Neural cell (in vitro differentiated cells): ENCODE measurements around the gene FKRP. TPM values are rescaled to one million over a fixed set of nuclear protein-coding genes. Genes with fewer than 3 reads are reported as not detected.

Experiments
- H2AFZ ChIP-seq: fragments of 200-600, 300-800 bp; sonication (generic), shearing (Covaris generic); 2 replicates; pipeline ENCODE4 v1.6.0; 2014; ENCODE audit warnings: low read depth, mild to moderate bottlenecking, antibody characterized with exemption, low read length, moderate library complexity
- H3F3A ChIP-seq: fragments of 200-600 bp; shearing (Covaris generic); 2 replicates; pipeline ENCODE4 v1.6.1; 2016; ENCODE audit warnings: mild to moderate bottlenecking, moderate library complexity, mixed read lengths, antibody characterized with exemption, low read length; ENCODE audit not compliant: insufficient read depth, poor library complexity, severe bottlenecking
- H3K27ac ChIP-seq: fragments of 200-600, 300-800 bp; sonication (generic), shearing (Covaris generic); 2 replicates; pipeline ENCODE4 v1.5.1; 2014; ENCODE audit warnings: mild to moderate bottlenecking, low read length, moderate library complexity
- H3K27me3 ChIP-seq: fragments of 300-800, 200-600 bp; sonication (generic), shearing (Covaris generic); 2 replicates; pipeline ENCODE4 v1.6.0; 2014; ENCODE audit warnings: mild to moderate bottlenecking, low read depth, low read length, moderate library complexity; ENCODE audit not compliant: insufficient read depth
- H3K36me3 ChIP-seq: fragments of 300-800, 200-600 bp; sonication (generic), shearing (Covaris generic); 2 replicates; pipeline ENCODE4 v1.5.1; 2014; ENCODE audit warnings: mild to moderate bottlenecking, antibody characterized with exemption, low read length, moderate library complexity; ENCODE audit not compliant: insufficient read depth
- H3K4me2 ChIP-seq: fragments of 300-800, 200-600 bp; sonication (generic), shearing (Covaris generic); 2 replicates; pipeline ENCODE4 v1.6.0; 2014; ENCODE audit warnings: mild to moderate bottlenecking, low read length
- H3K4me3 ChIP-seq: fragments of 300-800, 200-600 bp; sonication (generic), shearing (Covaris generic); 2 replicates; pipeline ENCODE4 v1.5.1; 2014; ENCODE audit warnings: mild to moderate bottlenecking, low read length, moderate library complexity
- H3K79me2 ChIP-seq: fragments of 200-600 bp; shearing (Covaris generic); replicated peaks from 2 replicates; pipeline ENCODE4 v1.6.0; 2014; ENCODE audit warnings: mild to moderate bottlenecking, low read length, moderate library complexity; ENCODE audit not compliant: insufficient read depth
- H3K9ac ChIP-seq: fragments of 300-800, 200-600 bp; sonication (generic), shearing (Covaris generic); 2 replicates; pipeline ENCODE4 v1.6.1; 2016; ENCODE audit warnings: mild to moderate bottlenecking, low read length, mixed read lengths
- H3K9me2 ChIP-seq: fragments of 200-600 bp; shearing (Covaris generic); 2 replicates; pipeline ENCODE4 v1.6.1; 2016; ENCODE audit warnings: mild to moderate bottlenecking, low read length, mixed read lengths; ENCODE audit not compliant: insufficient read depth
- H3K9me3 ChIP-seq: fragments of 200-600, 300-800 bp; sonication (generic), shearing (Covaris generic); 2 replicates; pipeline ENCODE4 v1.6.1; 2016; ENCODE audit warnings: mild to moderate bottlenecking, mixed run types, low read length, moderate library complexity, mixed read lengths
- H4K20me1 ChIP-seq: fragments of 200-600 bp; shearing (Covaris generic); 2 replicates; pipeline ENCODE4 v1.6.1; 2016; ENCODE audit warnings: mild to moderate bottlenecking, mixed run types; ENCODE audit not compliant: insufficient read depth
- CTCF ChIP-seq: fragments of 450-650 bp; IDR thresholded peaks from 2 replicates; pipeline ENCODE4 v1.5.1; 2014; ENCODE audit warnings: antibody characterized with exemption, mild to moderate bottlenecking, moderate library complexity; ENCODE audit not compliant: poor library complexity, severe bottlenecking
- EP300 ChIP-seq: fragments of 450-650 bp; conservative IDR thresholded peaks from 2 replicates; pipeline ENCODE4 v1.6.1; 2014; ENCODE audit warnings: antibody characterized with exemption, mild to moderate bottlenecking, moderate library complexity; ENCODE audit not compliant: poor library complexity, severe bottlenecking
- EZH2 ChIP-seq: fragments of 200-600, 300-800 bp; shearing (Covaris generic), sonication (generic); IDR thresholded peaks from 2 replicates; pipeline ENCODE4 v1.6.1; 2014; ENCODE audit warnings: antibody characterized with exemption, low read length, borderline replicate concordance, mild to moderate bottlenecking; ENCODE audit not compliant: insufficient read depth, poor library complexity, severe bottlenecking
- MXI1 ChIP-seq: fragments of 450-650 bp; conservative IDR thresholded peaks from 2 replicates; pipeline ENCODE4 v1.6.1; 2014; ENCODE audit warnings: antibody characterized with exemption, mild to moderate bottlenecking; ENCODE audit not compliant: poor library complexity, severe bottlenecking
- POLR2AphosphoS5 ChIP-seq: IDR thresholded peaks from 2 replicates; pipeline ENCODE4 v1.6.1; 2012
- RAD21 ChIP-seq: fragments of 450-650 bp; conservative IDR thresholded peaks from 2 replicates; pipeline ENCODE4 v1.6.1; 2014; ENCODE audit warnings: antibody characterized with exemption, mild to moderate bottlenecking, moderate library complexity
- REST ChIP-seq: IDR thresholded peaks from 2 replicates; pipeline ENCODE4 v1.6.1; 2012; ENCODE audit warnings: borderline replicate concordance
- SMC3 ChIP-seq: fragments of 450-650 bp; conservative IDR thresholded peaks from 2 replicates; pipeline ENCODE4 v1.6.1; 2014; ENCODE audit warnings: antibody characterized with exemption, mild to moderate bottlenecking, moderate library complexity; ENCODE audit not compliant: poor library complexity
- TAF1 ChIP-seq: IDR thresholded peaks from 2 replicates; pipeline ENCODE4 v1.6.1; 2012; ENCODE audit warnings: low read depth
- polyA plus RNA-seq: library from polyadenylated mRNA; depleted of rRNA; stranded (reverse); fragments of >200 nt; gene quantifications from 2 replicates; pipeline ENCODE4 v1.2.3, GENCODE V29; 2014

Gene FKRP
- polyA plus RNA-seq, 1 donor from 2014 or later, result 27.8 TPM

- no peaks in the 10 kb centered on the region for H3K9me2 ChIP-seq
- H3K9ac ChIP-seq, result no peak overlapping the region
- H3K36me3 ChIP-seq, result no peaks in the 10 kb centered on the region
- TF ChIP-seq MXI1 (no peak), EZH2 (no peak), EP300 (no peak), TAF1 (no peak), REST (no peak), RAD21 (no peak), POLR2AphosphoS5 (no peak), SMC3 (no peak), CTCF (no peak)
- peaks cover 18% of the 10 kb centered on the region for H3K27me3 ChIP-seq
- H2AFZ ChIP-seq, result no peak overlapping the region
- H3K9me3 ChIP-seq, result no peaks in the 10 kb centered on the region
- H3K4me2 ChIP-seq, result no peak overlapping the region
- no peak overlapping the region for H3K4me3 ChIP-seq
- H3K79me2 ChIP-seq, result no peaks in the 10 kb centered on the region
- H3K27ac ChIP-seq, result no peak overlapping the region
- peaks cover 3% of the 10 kb centered on the region for H3F3A ChIP-seq
- no peaks in the 10 kb centered on the region for H4K20me1 ChIP-seq
Observed at GRCh38 chr19:46785054-46785979, 39.5 kb downstream of the FKRP start.

- no peak for TF ChIP-seq POLR2AphosphoS5
- TF ChIP-seq CTCF, result no peak
- no peak for TF ChIP-seq TAF1
- no peak for TF ChIP-seq EP300
- TF ChIP-seq REST, result no peak
- TF ChIP-seq RAD21, result no peak
- no peak for TF ChIP-seq SMC3
- no peak for TF ChIP-seq MXI1
- TF ChIP-seq EZH2, result no peak
- H3K27ac ChIP-seq, result no peak overlapping the region
- H2AFZ ChIP-seq, result no peak overlapping the region
- H3K9me3 ChIP-seq, result no peaks in the 10 kb centered on the region
- no peaks in the 10 kb centered on the region for H3K36me3 ChIP-seq
- no peaks in the 10 kb centered on the region for H3K9me2 ChIP-seq
- no peak overlapping the region for H3K9ac ChIP-seq
- no peak overlapping the region for H3K4me2 ChIP-seq
- peaks cover 3% of the 10 kb centered on the region for H3F3A ChIP-seq
- no peaks in the 10 kb centered on the region for H4K20me1 ChIP-seq
- H3K27me3 ChIP-seq, result peaks cover 18% of the 10 kb centered on the region
- H3K79me2 ChIP-seq, result no peaks in the 10 kb centered on the region
- no peak overlapping the region for H3K4me3 ChIP-seq
Observed at GRCh38 chr19:46785980-46786235, 40.1 kb downstream of the FKRP start.
